ENCODE data around the gene CNOT3. TPM values are rescaled to one million over a fixed set of nuclear protein-coding genes. Genes with fewer than 3 reads are reported as not detected.

CNOT3 gene
- total and polyA plus RNA-seq, 3 donors from 2014 or later: 79.3 to 94.3 (median 79.9) TPM

- TF ChIP-seq CTCF (IDR thresholded peaks at IDR 0.05): no peak
- no peak for TF ChIP-seq POLR2A (IDR thresholded peaks at IDR 0.05)
- WGBS, 2 donors: 87 to 94% methylated on average over 10 to 17 of the region's 17 CpGs
- H3K27ac ChIP-seq: no peak overlapping the region
- H3K36me3 ChIP-seq (ENCODE audit: low read depth, missing control alignments): no peaks in the 10 kb centered on the region
- no peak for DNase-seq
- H3K4me3 ChIP-seq: no peak overlapping the region
- no peaks in the 10 kb centered on the region for H3K27me3 ChIP-seq
- no peaks in the 10 kb centered on the region for H3K4me1 ChIP-seq
- intact Hi-C loops (cut with DNase I; ENCODE audit: low total_unique reads): no loop called here
- H3K9me3 ChIP-seq: no peaks in the 10 kb centered on the region
Observed at GRCh38 chr19:54123682-54124081, 13.9 kb upstream of the CNOT3 start.

DNA sequence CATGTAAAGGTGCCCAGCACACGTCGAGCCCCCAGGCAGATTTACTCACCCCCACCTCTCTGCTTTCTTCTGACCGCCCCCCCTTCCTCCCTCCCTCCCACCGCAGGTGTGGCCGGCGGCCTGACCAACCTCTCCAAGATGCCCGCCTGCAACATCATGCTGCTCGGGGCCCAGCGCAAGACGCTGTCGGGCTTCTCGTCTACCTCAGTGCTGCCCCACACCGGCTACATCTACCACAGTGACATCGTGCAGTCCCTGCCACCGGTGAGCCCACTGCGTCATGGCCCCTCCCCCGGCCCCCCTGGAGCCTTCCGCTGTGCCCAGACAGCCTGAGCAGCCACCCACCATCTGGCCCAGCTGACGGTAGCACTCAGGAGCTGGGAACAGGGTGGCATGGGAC lies 13.2 kb upstream of the CNOT3 start:
- intact Hi-C loops (cut with DNase I; ENCODE audit: low total_unique reads): no loop called here
- H3K4me1 ChIP-seq: no peaks in the 10 kb centered on the region
- H3K27me3 ChIP-seq: no peaks in the 10 kb centered on the region
- H3K4me3 ChIP-seq: no peak overlapping the region
- no peak for TF ChIP-seq CTCF (IDR thresholded peaks at IDR 0.05)
- no peak for DNase-seq
- H3K36me3 ChIP-seq (ENCODE audit: low read depth, missing control alignments): no peaks in the 10 kb centered on the region
- no peaks in the 10 kb centered on the region for H3K9me3 ChIP-seq
- 89 to 94% methylated on average over 16 to 19 of the region's 19 CpGs for WGBS, 2 donors
- no peak overlapping the region for H3K27ac ChIP-seq

- Histone ChIP-seq H3K4me3 (no peak overlapping the region), H3K36me3 (ENCODE audit: low read depth, missing control alignments) (no peaks in the 10 kb centered on the region), H3K4me1 (no peaks in the 10 kb centered on the region), H3K27me3 (no peaks in the 10 kb centered on the region), H3K27ac (no peak overlapping the region), H3K9me3 (no peaks in the 10 kb centered on the region)
- no peak for DNase-seq
- 81 to 96% methylated on average over 5 to 9 of the region's 9 CpGs for WGBS, 2 donors
- intact Hi-C loops (cut with DNase I; ENCODE audit: low total_unique reads): no loop called here
- TF ChIP-seq CTCF (IDR thresholded peaks at IDR 0.05) (no peak), POLR2A (IDR thresholded peaks at IDR 0.05) (no peak)
Observed at GRCh38 chr19:54125713-54126112, 11.8 kb upstream of the CNOT3 start.

DNA sequence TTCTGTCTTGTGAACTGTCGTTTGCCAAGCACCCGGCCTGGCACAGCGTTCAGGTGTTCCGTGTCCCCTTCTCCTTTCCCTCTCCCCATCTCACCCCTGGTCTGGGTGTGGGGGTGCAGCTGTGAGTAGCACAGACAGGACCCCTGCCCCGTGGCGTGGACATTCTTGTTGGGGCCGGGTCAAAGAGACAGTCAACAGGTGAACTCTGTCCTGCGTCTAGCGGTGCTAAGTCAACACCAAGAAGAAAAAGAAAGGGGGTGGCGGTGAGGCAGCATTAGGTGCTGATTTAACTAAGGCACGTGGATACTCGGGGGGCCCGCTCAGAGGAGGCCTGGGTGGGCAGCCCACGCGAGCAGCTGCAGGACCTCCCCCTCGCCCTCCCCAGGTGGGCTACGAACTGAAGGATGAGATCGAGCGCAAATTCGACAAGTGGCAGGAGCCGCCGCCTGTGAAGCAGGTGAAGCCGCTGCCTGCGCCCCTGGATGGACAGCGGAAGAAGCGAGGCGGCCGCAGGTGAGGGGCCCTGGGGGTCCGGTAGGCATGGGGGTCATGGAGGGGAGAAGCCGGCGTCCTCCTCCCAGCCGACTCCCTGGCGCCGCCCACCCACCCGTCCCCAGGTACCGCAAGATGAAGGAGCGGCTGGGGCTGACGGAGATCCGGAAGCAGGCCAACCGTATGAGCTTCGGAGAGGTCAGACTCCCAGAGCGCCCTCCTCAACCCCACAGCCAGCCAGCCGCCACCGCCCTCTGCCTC lies 9.7 kb upstream of the CNOT3 start:
- TF ChIP-seq CTCF (IDR thresholded peaks at IDR 0.05): no peak
- no peak for TF ChIP-seq POLR2A (IDR thresholded peaks at IDR 0.05)
- no peaks in the 10 kb centered on the region for H3K9me3 ChIP-seq
- H3K4me3 ChIP-seq: no peak overlapping the region
- no peaks in the 10 kb centered on the region for H3K27me3 ChIP-seq
- H3K27ac ChIP-seq: no peak overlapping the region
- no peaks in the 10 kb centered on the region for H3K4me1 ChIP-seq
- WGBS, 2 donors: 92 to 93% methylated on average over 26 to 40 of the region's 44 CpGs
- intact Hi-C loops (cut with DNase I; ENCODE audit: low total_unique reads): no loop called here
- DNase-seq: no peak
- no peaks in the 10 kb centered on the region for H3K36me3 ChIP-seq (ENCODE audit: low read depth, missing control alignments)

DNA sequence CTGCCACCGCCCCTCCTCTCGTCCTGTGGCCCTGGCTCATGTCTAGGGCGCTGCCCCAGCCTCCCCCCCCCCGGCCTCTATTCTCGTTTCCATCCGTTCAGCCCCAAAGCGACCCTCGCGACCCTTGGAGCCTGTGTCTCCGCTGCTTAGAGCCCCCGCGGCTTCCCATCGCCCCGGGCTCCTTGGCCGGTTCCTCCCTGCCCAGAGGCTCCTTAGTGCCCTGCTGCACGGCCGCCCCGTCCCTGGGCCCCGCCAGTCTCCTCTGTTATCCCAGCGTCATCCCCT lies 9.2 kb upstream of the CNOT3 start:
- H3K4me3 ChIP-seq: no peak overlapping the region
- no peaks in the 10 kb centered on the region for H3K27me3 ChIP-seq
- H3K9me3 ChIP-seq: no peaks in the 10 kb centered on the region
- DNase-seq: no peak
- H3K4me1 ChIP-seq: no peaks in the 10 kb centered on the region
- 86 to 89% methylated on average over 19 to 20 of the region's 20 CpGs for WGBS, 2 donors
- intact Hi-C loops (cut with DNase I; ENCODE audit: low total_unique reads): no loop called here
- no peak for TF ChIP-seq CTCF (IDR thresholded peaks at IDR 0.05)
- no peak for TF ChIP-seq POLR2A (IDR thresholded peaks at IDR 0.05)
- H3K36me3 ChIP-seq (ENCODE audit: low read depth, missing control alignments): no peaks in the 10 kb centered on the region
- H3K27ac ChIP-seq: no peak overlapping the region
